Activated CD4-positive, alpha-beta T cell treated with anti-CD3 and anti-CD28 coated beads, Interleukin-10, Interleukin-2, amounts not matched to agents 100 ng/mL and 50 ng/mL, durations not matched to agents 16 hours and 8 hours (primary cell): ENCODE data around the gene SMIM23.

Experiments used
- DNase-seq: peaks from one replicate; pipeline ENCODE4 v3.0.0-alpha.2; 2020

Gene SMIM23

GRCh38 chr5:171821286-171821685, 35.7 kb downstream of the SMIM23 start:
- DNase-seq, result no peak

- no peak for DNase-seq
Measured at GRCh38 chr5:171823269-171823668, 37.7 kb downstream of the SMIM23 start.

GRCh38 chr5:171825051-171825450, 39.4 kb downstream of the SMIM23 start:
- no peak for DNase-seq

GRCh38 chr5:171826132-171826531, 40.5 kb downstream of the SMIM23 start:
- no peak for DNase-seq

GRCh38 chr5:171827162-171827561, 41.5 kb downstream of the SMIM23 start:
- DNase-seq, result no peak

- no peak for DNase-seq
Measured at GRCh38 chr5:171830686-171831085, 45.1 kb downstream of the SMIM23 start.

GRCh38 chr5:171832775-171833174, 47.2 kb downstream of the SMIM23 start:
- no peak for DNase-seq

GRCh38 chr5:171834461-171834860, 48.8 kb downstream of the SMIM23 start:
- no peak for DNase-seq

- no peak for DNase-seq
Measured at GRCh38 chr5:171835066-171835465, 49.4 kb downstream of the SMIM23 start.

- DNase-seq, result no peak
Measured at GRCh38 chr5:171837522-171837921, 51.9 kb downstream of the SMIM23 start.

GRCh38 chr5:171838066-171838465, 52.4 kb downstream of the SMIM23 start:
- no peak for DNase-seq

- DNase-seq, result no peak
Measured at GRCh38 chr5:171839112-171839511, 53.5 kb downstream of the SMIM23 start.

- peak; percentile 7 for DNase-seq
Measured at GRCh38 chr5:171840066-171840465, 54.4 kb downstream of the SMIM23 start.
